Retinal pigment epithelial cell (primary cell): ENCODE measurements around the gene TSPEAR.
"Not testable (repeated sequence)": the region's sequence is repeated elsewhere in the genome, so short reads cannot be mapped to it uniquely, and the experiment has no call there.

Experiments
- DNase-seq: peaks from one replicate; pipeline ENCODE4 v3.0.0-alpha.2; 2010; ENCODE audit warnings: low read depth
- H3K4me3 ChIP-seq: 2 replicates; pipeline ENCODE4 v1.5.1; 2011; ENCODE audit warnings: mild to moderate bottlenecking, low read length, control low read depth, moderate library complexity
- TF ChIP-seq, protein P1 (sequence below): conservative IDR thresholded peaks from 2 replicates; pipeline ENCODE4 v1.5.1; 2011; ENCODE audit warnings: low read depth, low read length, control low read depth, inconsistent platforms

TSPEAR gene

DNA sequence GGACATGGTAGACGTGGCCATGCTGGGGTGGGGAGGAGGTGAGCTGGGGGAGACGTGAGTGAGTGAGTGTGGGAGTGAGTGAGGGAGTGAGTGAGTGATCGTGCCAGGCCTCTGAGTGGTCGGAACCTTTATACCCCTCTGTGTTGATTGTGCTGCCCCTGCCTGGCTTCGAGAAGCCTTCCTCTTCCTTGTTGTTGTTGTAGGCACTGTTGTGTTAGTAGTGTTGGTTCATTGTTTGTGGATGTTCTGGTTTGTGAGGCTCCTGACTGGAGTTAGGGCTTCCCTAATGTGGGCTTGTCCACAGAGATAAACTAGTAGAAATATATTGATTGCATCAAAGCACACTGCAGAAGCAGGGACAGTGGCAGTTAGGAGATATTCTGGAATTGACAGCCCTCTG is 152.7 kb downstream of the TSPEAR start, which contains the start of gene KRTAP10-3:
TSS of gene KRTAP10-3 (minus strand) at position 101 of the 400 bp plus-strand sequence. CDS start at position 21, 80 bp downstream.
- TF ChIP-seq, protein P1, sequence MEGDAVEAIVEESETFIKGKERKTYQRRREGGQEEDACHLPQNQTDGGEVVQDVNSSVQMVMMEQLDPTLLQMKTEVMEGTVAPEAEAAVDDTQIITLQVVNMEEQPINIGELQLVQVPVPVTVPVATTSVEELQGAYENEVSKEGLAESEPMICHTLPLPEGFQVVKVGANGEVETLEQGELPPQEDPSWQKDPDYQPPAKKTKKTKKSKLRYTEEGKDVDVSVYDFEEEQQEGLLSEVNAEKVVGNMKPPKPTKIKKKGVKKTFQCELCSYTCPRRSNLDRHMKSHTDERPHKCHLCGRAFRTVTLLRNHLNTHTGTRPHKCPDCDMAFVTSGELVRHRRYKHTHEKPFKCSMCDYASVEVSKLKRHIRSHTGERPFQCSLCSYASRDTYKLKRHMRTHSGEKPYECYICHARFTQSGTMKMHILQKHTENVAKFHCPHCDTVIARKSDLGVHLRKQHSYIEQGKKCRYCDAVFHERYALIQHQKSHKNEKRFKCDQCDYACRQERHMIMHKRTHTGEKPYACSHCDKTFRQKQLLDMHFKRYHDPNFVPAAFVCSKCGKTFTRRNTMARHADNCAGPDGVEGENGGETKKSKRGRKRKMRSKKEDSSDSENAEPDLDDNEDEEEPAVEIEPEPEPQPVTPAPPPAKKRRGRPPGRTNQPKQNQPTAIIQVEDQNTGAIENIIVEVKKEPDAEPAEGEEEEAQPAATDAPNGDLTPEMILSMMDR: no peak
- DNase-seq: no peak
- no peak within 1 kb of the TSS for H3K4me3 ChIP-seq

- not testable (repeated sequence) for DNase-seq, H3K4me3 ChIP-seq
Observed at GRCh38 chr21:44558329-44558675, 153.1 kb downstream of the TSPEAR start.

- TF ChIP-seq, protein P1: no peak
- no peak overlapping the region for H3K4me3 ChIP-seq
- no peak for DNase-seq
Observed at GRCh38 chr21:44557491-44558328, 153.7 kb downstream of the TSPEAR start.

DNA sequence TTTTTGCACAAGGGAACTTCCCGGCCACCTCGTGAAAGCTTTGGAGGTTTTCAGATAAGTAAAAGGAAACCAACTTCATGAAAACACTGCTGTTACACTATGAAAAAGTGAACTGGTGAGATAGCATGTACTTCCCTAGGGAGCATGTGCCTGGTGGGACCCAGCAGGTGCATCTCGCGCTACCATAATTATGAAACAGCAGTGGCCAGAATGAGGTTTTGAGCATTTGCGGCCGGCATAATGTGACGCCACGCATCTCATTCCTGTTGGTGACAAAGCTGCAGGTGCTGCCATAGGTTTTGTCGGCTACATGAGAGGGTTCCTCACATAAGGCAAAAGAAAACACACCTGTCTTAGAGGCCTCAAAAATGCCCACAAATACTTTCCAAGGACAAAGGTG is 154.5 kb downstream of the TSPEAR start:
- TF ChIP-seq, protein P1: no peak
- no peak for DNase-seq
- H3K4me3 ChIP-seq: no peak overlapping the region

DNA sequence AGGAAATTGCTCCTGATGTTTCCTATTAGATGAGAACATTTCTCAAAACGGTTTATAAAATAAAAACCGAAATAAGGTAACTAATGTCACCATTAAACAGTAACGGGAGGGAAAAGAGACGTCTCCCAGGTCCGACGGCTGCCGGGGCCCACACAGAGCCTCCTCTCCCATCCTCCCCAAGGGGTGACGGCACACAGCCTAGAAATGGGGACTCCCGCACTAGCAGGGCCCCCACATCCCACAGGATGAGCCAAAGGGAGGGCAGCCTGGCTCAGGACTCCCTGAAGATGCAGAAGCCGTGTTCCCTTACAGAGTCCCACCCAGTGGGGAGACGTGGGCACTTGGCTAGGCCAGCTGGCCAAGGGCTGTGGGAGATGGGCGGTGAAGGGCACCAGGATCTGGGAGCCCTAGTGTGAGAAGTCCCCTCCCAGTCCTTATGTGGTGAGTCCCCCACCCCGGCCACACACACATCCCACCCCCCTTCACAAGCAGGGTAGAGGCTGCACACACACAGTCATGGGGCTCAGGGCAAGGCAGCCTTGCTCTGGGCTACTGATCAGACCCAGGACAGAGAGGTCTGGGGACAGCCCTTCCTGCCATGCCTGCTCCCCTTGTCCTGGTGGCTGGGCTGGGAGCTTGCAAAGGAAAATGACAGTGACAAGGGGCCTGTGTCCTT is 156.0 kb downstream of the TSPEAR start:
- no peak overlapping the region for H3K4me3 ChIP-seq
- DNase-seq: no peak
- TF ChIP-seq, protein P1: no peak

DNA sequence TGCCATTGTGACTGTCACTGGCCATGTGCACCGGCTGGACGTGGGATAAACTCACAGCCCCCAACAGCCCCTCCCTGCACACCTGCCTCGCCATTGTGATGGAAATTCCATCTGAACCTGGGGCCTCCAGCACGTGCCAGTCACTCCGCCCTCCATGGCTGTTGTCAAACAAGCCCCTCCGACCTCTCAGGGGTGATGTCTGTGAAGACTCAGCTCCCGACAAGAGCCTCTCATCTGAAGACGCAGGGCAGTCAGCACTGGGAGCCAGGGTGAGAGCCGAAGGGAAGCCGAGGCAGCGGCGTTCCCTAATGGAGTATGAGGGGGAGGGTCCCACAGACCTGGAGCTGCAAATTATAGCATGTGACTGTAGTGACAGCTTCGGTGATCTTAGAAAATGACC is 158.7 kb downstream of the TSPEAR start:
- TF ChIP-seq, protein P1: no peak
- no peak overlapping the region for H3K4me3 ChIP-seq
- DNase-seq: no peak

DNA sequence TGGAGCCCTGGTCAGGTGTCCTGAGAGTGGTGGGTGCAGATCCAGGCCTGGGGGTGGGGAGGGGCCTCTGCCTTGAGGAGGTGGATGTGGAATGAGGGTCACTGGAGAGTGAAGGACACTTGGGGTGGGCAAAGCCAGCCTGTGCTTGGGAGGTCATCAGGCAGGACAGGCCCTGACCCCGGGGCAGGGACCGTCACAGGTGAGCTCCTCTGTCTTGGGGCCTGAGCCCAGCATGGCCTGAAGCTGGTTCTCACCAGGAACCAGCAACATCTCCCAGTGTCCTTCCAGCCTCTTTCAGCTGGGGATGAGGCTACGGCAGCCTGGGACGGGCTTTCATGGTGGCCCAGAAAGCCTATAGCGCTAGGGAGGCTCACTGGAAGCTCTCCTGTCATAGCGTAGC is 159.2 kb downstream of the TSPEAR start:
- no peak overlapping the region for H3K4me3 ChIP-seq
- TF ChIP-seq, protein P1: no peak
- DNase-seq: no peak
